ENCODE data around the gene TECTB.

GRCh38 chr10:112295853-112296830 lies 12.9 kb downstream of the TECTB start:
- TF ChIP-seq CTCF (IDR thresholded peaks at IDR 0.05; ENCODE audit: insufficient read depth, low read depth, low read length) (no peak), EZH2 (IDR thresholded peaks at IDR 0.05; ENCODE audit: insufficient read depth, low read length) (no peak)
